Stimulated activated naive B cell treated with anti-CD40 and anti-IgM and Interleukin-4, amounts not matched to agents 10 μg/mL and 1 μg/mL and 100 μg/mL, for 72 hours (primary cell): ENCODE results near the gene MYO16.
"Not testable (repeated sequence)": the region's sequence is repeated elsewhere in the genome, so short reads cannot be mapped to it uniquely, and the experiment has no call there.

ENCODE experiments used
- ATAC-seq, 2 donors: fragments of 150-1000 bp; cut with Tn5 transposase; replicated peaks; 2 replicates each; pipeline ENCODE4 v1.10.0; 2021; ENCODE audit warnings: moderate library complexity in 1 of 2
- DNase-seq: peaks from one replicate; pipeline ENCODE4 v3.0.0; 2021
- H3K27ac Mint-ChIP-seq: one replicate; pipeline ENCODE4 v1.8.0; 2022; ENCODE audit warnings: mild to moderate bottlenecking, mixed read lengths
- H3K27me3 Mint-ChIP-seq, 2 donors: one replicate each; pipeline ENCODE4 v1.8.0; 2022; ENCODE audit warnings: mixed read lengths in 2 of 2
- H3K36me3 Mint-ChIP-seq, 2 donors: one replicate each; pipeline ENCODE4 v1.8.0; 2022; ENCODE audit warnings: mixed read lengths in 2 of 2, mild to moderate bottlenecking in 1 of 2
- H3K4me1 Mint-ChIP-seq, 2 donors: one replicate each; pipeline ENCODE4 v1.8.0; 2022; ENCODE audit warnings: mixed read lengths in 2 of 2, mild to moderate bottlenecking in 1 of 2
- H3K4me3 Mint-ChIP-seq, 2 donors: one replicate each; pipeline ENCODE4 v1.8.0; 2022; ENCODE audit warnings: mild to moderate bottlenecking in 2 of 2, mixed read lengths in 2 of 2, moderate library complexity in 1 of 2
- H3K9me3 Mint-ChIP-seq, 2 donors: one replicate each; pipeline ENCODE4 v1.8.0; 2022; ENCODE audit warnings: mixed read lengths in 2 of 2, mild to moderate bottlenecking in 1 of 2

MYO16 gene

GRCh38 chr13:109211616-109212015 lies 582.2 kb downstream of the MYO16 start:
- H3K36me3 Mint-ChIP-seq = no peaks in the 10 kb centered on the region
- H3K4me3 Mint-ChIP-seq = no peak overlapping the region
- DNase-seq (no peak), ATAC-seq (no peak)
- H3K27me3 Mint-ChIP-seq = peaks cover 0 to 3% of the 10 kb centered on the region in 2 donors
- no peak overlapping the region for H3K27ac Mint-ChIP-seq
- H3K4me1 Mint-ChIP-seq = no peaks in the 10 kb centered on the region
- H3K9me3 Mint-ChIP-seq = no peaks in the 10 kb centered on the region

GRCh38 chr13:109212650-109213049 lies 583.2 kb downstream of the MYO16 start:
- H3K27ac Mint-ChIP-seq = no peak overlapping the region
- no peak overlapping the region for H3K4me3 Mint-ChIP-seq
- ATAC-seq = no peak
- H3K36me3 Mint-ChIP-seq = no peaks in the 10 kb centered on the region
- no peak for DNase-seq
- H3K4me1 Mint-ChIP-seq = no peaks in the 10 kb centered on the region
- H3K27me3 Mint-ChIP-seq = peaks cover 0 to 3% of the 10 kb centered on the region in 2 donors
- no peaks in the 10 kb centered on the region for H3K9me3 Mint-ChIP-seq

- no peaks in the 10 kb centered on the region for H3K9me3 Mint-ChIP-seq
- peaks cover 0 to 3% of the 10 kb centered on the region in 2 donors for H3K27me3 Mint-ChIP-seq
- no peaks in the 10 kb centered on the region for H3K36me3 Mint-ChIP-seq
- ATAC-seq (no peak), DNase-seq (no peak)
- H3K4me1 Mint-ChIP-seq = no peaks in the 10 kb centered on the region
- H3K27ac Mint-ChIP-seq = no peak overlapping the region
- no peak overlapping the region for H3K4me3 Mint-ChIP-seq
These were observed 584.3 kb downstream of the MYO16 start for GRCh38 chr13:109213714-109214113.

- peaks cover 0 to 2% of the 10 kb centered on the region in 2 donors for H3K9me3 Mint-ChIP-seq
- DNase-seq = no peak
- no peaks in the 10 kb centered on the region for H3K4me1 Mint-ChIP-seq
- H3K4me3 Mint-ChIP-seq = no peak overlapping the region
- peaks cover 0 to 3% of the 10 kb centered on the region in 2 donors for H3K27me3 Mint-ChIP-seq
- no peaks in the 10 kb centered on the region for H3K36me3 Mint-ChIP-seq
- H3K27ac Mint-ChIP-seq = no peak overlapping the region
- ATAC-seq = no peak
These were observed 585.0 kb downstream of the MYO16 start for GRCh38 chr13:109214393-109214792.

- Mint-ChIP-seq H3K36me3 (no peaks in the 10 kb centered on the region), H3K4me1 (no peaks in the 10 kb centered on the region), H3K27ac (no peak overlapping the region), H3K27me3 (peaks cover 0 to 3% of the 10 kb centered on the region in 2 donors), H3K9me3 (peaks cover 0 to 2% of the 10 kb centered on the region in 2 donors), H3K4me3 (no peak overlapping the region)
- ATAC-seq = no peak
- no peak for DNase-seq
These were observed 586.0 kb downstream of the MYO16 start for GRCh38 chr13:109215377-109215776.

- not testable (repeated sequence) for ATAC-seq, H3K27ac Mint-ChIP-seq, H3K4me3 Mint-ChIP-seq, DNase-seq, H3K4me1 Mint-ChIP-seq, H3K36me3 Mint-ChIP-seq, H3K27me3 Mint-ChIP-seq, H3K9me3 Mint-ChIP-seq
These were observed 588.1 kb downstream of the MYO16 start for GRCh38 chr13:109217510-109217909.

- no peaks in the 10 kb centered on the region for H3K27me3 Mint-ChIP-seq
- no peak overlapping the region for H3K27ac Mint-ChIP-seq
- DNase-seq (no peak), ATAC-seq (no peak)
- no peak overlapping the region for H3K4me3 Mint-ChIP-seq
- no peaks in the 10 kb centered on the region for H3K36me3 Mint-ChIP-seq
- H3K4me1 Mint-ChIP-seq = no peaks in the 10 kb centered on the region
- peaks cover 4 to 7% of the 10 kb centered on the region in 2 donors for H3K9me3 Mint-ChIP-seq
These were observed 591.2 kb downstream of the MYO16 start for GRCh38 chr13:109220631-109221030.

GRCh38 chr13:109224033-109224432 lies 594.6 kb downstream of the MYO16 start:
- H3K4me1 Mint-ChIP-seq = no peaks in the 10 kb centered on the region
- no peak for DNase-seq
- H3K9me3 Mint-ChIP-seq = peaks cover 5 to 7% of the 10 kb centered on the region in 2 donors
- no peak for ATAC-seq
- no peak overlapping the region for H3K27ac Mint-ChIP-seq
- H3K4me3 Mint-ChIP-seq = no peak overlapping the region
- no peaks in the 10 kb centered on the region for H3K27me3 Mint-ChIP-seq
- no peaks in the 10 kb centered on the region for H3K36me3 Mint-ChIP-seq

GRCh38 chr13:109226631-109227030 lies 597.2 kb downstream of the MYO16 start:
- DNase-seq (no peak), ATAC-seq (no peak)
- Mint-ChIP-seq H3K27me3 (no peaks in the 10 kb centered on the region), H3K9me3 (peaks cover 9 to 13% of the 10 kb centered on the region in 2 donors), H3K36me3 (no peaks in the 10 kb centered on the region), H3K4me1 (no peaks in the 10 kb centered on the region), H3K27ac (no peak overlapping the region), H3K4me3 (no peak overlapping the region)

- DNase-seq = no peak
- Mint-ChIP-seq H3K4me3 (no peak overlapping the region), H3K27ac (no peak overlapping the region), H3K9me3 (peaks cover 9 to 13% of the 10 kb centered on the region in 2 donors), H3K27me3 (no peaks in the 10 kb centered on the region), H3K4me1 (no peaks in the 10 kb centered on the region), H3K36me3 (no peaks in the 10 kb centered on the region)
- no peak for ATAC-seq
These were observed 598.0 kb downstream of the MYO16 start for GRCh38 chr13:109227344-109227940.

GRCh38 chr13:109228211-109228610 lies 598.8 kb downstream of the MYO16 start:
- ATAC-seq = no peak
- peaks cover 9 to 13% of the 10 kb centered on the region in 2 donors for H3K9me3 Mint-ChIP-seq
- H3K27me3 Mint-ChIP-seq = no peaks in the 10 kb centered on the region
- no peak overlapping the region for H3K4me3 Mint-ChIP-seq
- H3K36me3 Mint-ChIP-seq = no peaks in the 10 kb centered on the region
- no peak overlapping the region for H3K27ac Mint-ChIP-seq
- DNase-seq = no peak
- H3K4me1 Mint-ChIP-seq = no peaks in the 10 kb centered on the region

- no peaks in the 10 kb centered on the region for H3K36me3 Mint-ChIP-seq
- no peak overlapping the region for H3K27ac Mint-ChIP-seq
- no peak overlapping the region for H3K4me3 Mint-ChIP-seq
- peaks cover 6 to 9% of the 10 kb centered on the region in 2 donors for H3K9me3 Mint-ChIP-seq
- DNase-seq (no peak), ATAC-seq (no peak)
- no peaks in the 10 kb centered on the region for H3K27me3 Mint-ChIP-seq
- no peaks in the 10 kb centered on the region for H3K4me1 Mint-ChIP-seq
These were observed 602.5 kb downstream of the MYO16 start for GRCh38 chr13:109231888-109232287.

GRCh38 chr13:109233293-109233692 lies 603.9 kb downstream of the MYO16 start:
- ATAC-seq = no peak
- H3K4me3 Mint-ChIP-seq = no peak overlapping the region
- no peaks in the 10 kb centered on the region for H3K27me3 Mint-ChIP-seq
- H3K4me1 Mint-ChIP-seq = no peaks in the 10 kb centered on the region
- no peak for DNase-seq
- H3K27ac Mint-ChIP-seq = no peak overlapping the region
- peaks cover 6 to 7% of the 10 kb centered on the region in 2 donors for H3K9me3 Mint-ChIP-seq
- no peaks in the 10 kb centered on the region for H3K36me3 Mint-ChIP-seq

- no peak for ATAC-seq
- no peaks in the 10 kb centered on the region for H3K9me3 Mint-ChIP-seq
These were observed 606.5 kb downstream of the MYO16 start for GRCh38 chr13:109235901-109236300.

GRCh38 chr13:109241160-109241559 lies 611.7 kb downstream of the MYO16 start:
- Mint-ChIP-seq H3K9me3 (no peaks in the 10 kb centered on the region), H3K4me3 (no peak overlapping the region), H3K4me1 (no peaks in the 10 kb centered on the region), H3K27me3 (peaks cover 0 to 6% of the 10 kb centered on the region in 2 donors), H3K36me3 (no peaks in the 10 kb centered on the region), H3K27ac (no peak overlapping the region)
- ATAC-seq (no peak), DNase-seq (no peak)

More at GRCh38 chr13:109235901-109236300, 606.5 kb downstream of the MYO16 start:
- Mint-ChIP-seq H3K27ac (no peak overlapping the region), H3K4me1 (no peaks in the 10 kb centered on the region), H3K27me3 (no peaks in the 10 kb centered on the region), H3K36me3 (no peaks in the 10 kb centered on the region), H3K4me3 (no peak overlapping the region)
- no peak for DNase-seq
